Measurements from ENCODE around the gene EPSTI1. TPM values are rescaled to one million over a fixed set of nuclear protein-coding genes. Genes with fewer than 3 reads are reported as not detected.

Gene EPSTI1
- total RNA-seq, 4 donors from 2014 or later = 13.1 to 145 (median 18.7) TPM

DNA sequence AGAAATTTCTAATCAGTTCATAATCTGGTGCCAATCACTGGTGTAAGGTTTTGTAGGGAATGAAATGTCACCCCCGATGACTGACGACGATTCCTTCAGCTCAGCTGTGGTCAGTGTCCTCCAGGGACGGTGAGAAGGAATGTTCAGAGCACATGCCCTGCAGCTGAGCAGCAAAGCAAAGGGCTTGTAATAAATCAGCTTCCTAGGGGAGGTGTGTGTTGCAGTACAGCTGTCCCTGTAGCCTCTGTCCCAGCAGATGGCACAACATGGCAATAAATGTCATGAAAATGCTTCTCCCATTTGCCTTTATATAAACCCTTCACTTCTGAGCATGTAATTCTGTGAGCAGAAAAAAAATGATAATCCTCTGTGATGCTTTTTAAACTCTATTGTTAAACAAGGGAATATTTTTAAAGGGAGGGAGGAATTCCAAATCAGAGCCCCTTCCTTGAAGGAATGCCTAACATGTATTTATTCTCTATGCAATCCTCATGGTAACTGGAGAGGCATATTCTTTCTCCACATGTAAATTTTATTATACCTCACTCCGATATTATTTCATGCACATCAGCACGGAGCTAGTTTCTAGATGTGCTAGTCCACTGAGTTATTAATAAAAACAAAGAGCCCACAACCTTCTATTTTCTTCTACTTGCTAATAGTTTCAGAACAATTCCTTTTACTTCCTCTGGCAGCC, 108.1 kb downstream of the EPSTI1 start:
- Histone ChIP-seq H3K27ac (no peak overlapping the region), H3K9me3 (no peaks in the 10 kb centered on the region), H3K4me1 (peaks cover 3 to 21% (median 11%) of the 10 kb centered on the region in 4 donors), H3K27me3 (no peaks in the 10 kb centered on the region), H3K4me3 (no peak overlapping the region), H3K36me3 (no peaks in the 10 kb centered on the region)
- peak; percentile 43 for DNase-seq
- TF ChIP-seq POLR2A (IDR thresholded peaks at IDR 0.05) (no peak), EP300 (IDR thresholded peaks at IDR 0.05; ENCODE audit: low read depth) (no peak), POLR2AphosphoS5 (IDR thresholded peaks at IDR 0.05) (peak in 1 of 3 donors; percentile 18), CTCF (IDR thresholded peaks at IDR 0.05) (peak in 3 of 5 experiments; percentile 31 to 59 (median 33))
- intact Hi-C loops (cut with DNase I; ENCODE audit: low total_unique reads) (no loop called here), in situ Hi-C loops (cut with MboI; ENCODE audit: low pct_ligation_motif_present in 1 of 4, low pct_unique_long_range_greater_than_20kb in 1 of 4, low sequenced_read_pairs in 3 of 4) (no loop called here)
- WGBS, 2 donors (ENCODE audit: low coverage in 1 of 2) = 24 to 38% methylated on average over 2 to 6 of the region's 6 CpGs

GRCh38 chr13:42883142-42883541, 108.9 kb downstream of the EPSTI1 start:
- Histone ChIP-seq H3K9me3 (no peaks in the 10 kb centered on the region), H3K4me1 (peaks cover 3 to 21% (median 11%) of the 10 kb centered on the region in 4 donors), H3K27ac (no peak overlapping the region), H3K36me3 (no peaks in the 10 kb centered on the region), H3K4me3 (no peak overlapping the region), H3K27me3 (no peaks in the 10 kb centered on the region)
- 67 to 74% methylated on average over 1 of the region's 1 CpG for WGBS, 2 donors (ENCODE audit: low coverage in 1 of 2)
- intact Hi-C loops (cut with DNase I; ENCODE audit: low total_unique reads) (no loop called here), in situ Hi-C loops (cut with MboI; ENCODE audit: low pct_ligation_motif_present in 1 of 4, low pct_unique_long_range_greater_than_20kb in 1 of 4, low sequenced_read_pairs in 3 of 4) (no loop called here)
- TF ChIP-seq CTCF (IDR thresholded peaks at IDR 0.05) (no peak), POLR2AphosphoS5 (IDR thresholded peaks at IDR 0.05) (no peak), POLR2A (IDR thresholded peaks at IDR 0.05) (no peak), EP300 (IDR thresholded peaks at IDR 0.05; ENCODE audit: low read depth) (no peak)
- no peak for DNase-seq

DNA sequence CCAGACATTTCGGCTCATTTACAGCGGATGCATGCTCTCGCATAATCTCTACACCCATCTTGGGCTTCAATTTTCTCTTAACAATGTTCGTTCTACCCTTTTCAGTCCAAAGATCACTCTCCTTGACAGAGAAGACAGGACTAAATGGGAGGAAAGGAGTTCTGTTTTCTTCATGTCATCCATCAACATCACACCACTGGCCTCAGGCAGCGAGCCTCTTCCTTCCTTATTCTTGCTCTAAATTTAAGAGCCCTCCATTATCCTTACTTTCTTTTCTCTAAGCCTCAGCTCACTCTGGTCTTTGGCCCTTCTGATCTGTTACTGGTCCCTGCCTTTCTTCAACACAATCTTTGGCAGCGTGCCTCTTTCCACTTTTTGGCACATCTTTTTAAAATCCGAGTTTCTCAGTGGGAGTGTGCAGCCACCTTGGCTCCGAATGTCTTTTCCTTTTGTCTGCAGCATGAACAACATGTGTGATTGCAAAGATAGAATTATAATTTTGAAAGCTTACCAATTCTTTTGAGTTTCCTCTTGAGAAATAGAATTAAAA, 111.9 kb downstream of the EPSTI1 start:
- Histone ChIP-seq H3K27me3 (no peaks in the 10 kb centered on the region), H3K36me3 (no peaks in the 10 kb centered on the region), H3K4me3 (no peak overlapping the region), H3K4me1 (peaks cover 3 to 20% (median 11%) of the 10 kb centered on the region in 4 donors), H3K9me3 (no peaks in the 10 kb centered on the region), H3K27ac (no peak overlapping the region)
- TF ChIP-seq POLR2A (IDR thresholded peaks at IDR 0.05) (no peak), CTCF (IDR thresholded peaks at IDR 0.05) (no peak), EP300 (IDR thresholded peaks at IDR 0.05; ENCODE audit: low read depth) (no peak), POLR2AphosphoS5 (IDR thresholded peaks at IDR 0.05) (no peak)
- in situ Hi-C loops (cut with MboI; ENCODE audit: low pct_ligation_motif_present in 1 of 4, low pct_unique_long_range_greater_than_20kb in 1 of 4, low sequenced_read_pairs in 3 of 4) = no loop called here
- intact Hi-C loops (cut with DNase I; ENCODE audit: low total_unique reads) = no loop called here
- no peak for DNase-seq
- 64 to 75% methylated on average over 5 to 8 of the region's 8 CpGs for WGBS, 2 donors (ENCODE audit: low coverage in 1 of 2)

GRCh38 chr13:42878721-42879120, 113.3 kb downstream of the EPSTI1 start:
- DNase-seq = no peak
- intact Hi-C loops (cut with DNase I; ENCODE audit: low total_unique reads) = no loop called here
- in situ Hi-C loops (cut with MboI; ENCODE audit: low pct_ligation_motif_present in 1 of 4, low pct_unique_long_range_greater_than_20kb in 1 of 4, low sequenced_read_pairs in 3 of 4) = no loop called here

More at GRCh38 chr13:42878721-42879120, 113.3 kb downstream of the EPSTI1 start:
- WGBS, 2 donors (ENCODE audit: low coverage in 1 of 2) = 73 to 91% methylated on average over 2 to 3 of the region's 3 CpGs
- H3K9me3 ChIP-seq = no peaks in the 10 kb centered on the region
- H3K4me1 ChIP-seq = peaks cover 2 to 8% (median 4%) of the 10 kb centered on the region in 4 donors
- H3K27me3 ChIP-seq = no peaks in the 10 kb centered on the region
- no peak overlapping the region for H3K27ac ChIP-seq
- H3K36me3 ChIP-seq = no peaks in the 10 kb centered on the region
- no peak overlapping the region for H3K4me3 ChIP-seq
- TF ChIP-seq CTCF (IDR thresholded peaks at IDR 0.05) (no peak), POLR2AphosphoS5 (IDR thresholded peaks at IDR 0.05) (no peak), POLR2A (IDR thresholded peaks at IDR 0.05) (no peak), EP300 (IDR thresholded peaks at IDR 0.05; ENCODE audit: low read depth) (no peak)

Data from transverse colon (tissue), 4 donors.